ENCODE results near the gene PLA2G12A. TPM values are rescaled to one million over a fixed set of nuclear protein-coding genes. Genes with fewer than 3 reads are reported as not detected.

Gene PLA2G12A
- total RNA-seq, 2 donors from 2014 or later, result 13.8 to 39.4 TPM

GRCh38 chr4:109718759-109719158 lies 11.1 kb downstream of the PLA2G12A start:
- ATAC-seq (no peak), DNase-seq (no peak)
- H3K9me3 ChIP-seq (ENCODE audit: control insufficient read depth, low read length, poor library complexity, severe bottlenecking), result no peaks in the 10 kb centered on the region
- peaks cover 3% of the 10 kb centered on the region for H3K36me3 Mint-ChIP-seq (ENCODE audit: low read depth)
- H3K27me3 Mint-ChIP-seq, result no peaks in the 10 kb centered on the region
- no peak overlapping the region for H3K4me3 Mint-ChIP-seq
- peaks cover 6% of the 10 kb centered on the region for H3K4me1 Mint-ChIP-seq
- H3K27ac Mint-ChIP-seq, result no peak overlapping the region

DNA sequence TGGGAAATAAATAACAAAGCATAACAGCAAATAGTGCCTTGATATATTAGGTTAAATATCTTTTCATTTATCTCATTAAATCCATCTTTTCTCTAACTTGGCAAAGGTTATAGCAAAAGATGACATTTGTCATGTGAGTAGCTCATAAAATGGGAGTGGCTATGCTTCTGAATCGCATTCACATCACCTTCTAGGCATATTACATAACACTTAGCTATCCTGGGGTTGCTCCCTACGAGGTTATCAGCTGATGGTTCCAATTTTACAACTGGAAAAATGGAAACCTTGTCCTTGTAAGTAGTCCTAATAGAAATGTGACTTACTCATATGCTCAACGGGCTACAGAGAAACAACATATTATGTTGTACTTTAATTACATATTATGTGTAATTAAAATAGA lies 16.4 kb downstream of the PLA2G12A start:
- Mint-ChIP-seq H3K27ac (no peak overlapping the region), H3K36me3 (ENCODE audit: low read depth) (peaks cover 3% of the 10 kb centered on the region)

DNA sequence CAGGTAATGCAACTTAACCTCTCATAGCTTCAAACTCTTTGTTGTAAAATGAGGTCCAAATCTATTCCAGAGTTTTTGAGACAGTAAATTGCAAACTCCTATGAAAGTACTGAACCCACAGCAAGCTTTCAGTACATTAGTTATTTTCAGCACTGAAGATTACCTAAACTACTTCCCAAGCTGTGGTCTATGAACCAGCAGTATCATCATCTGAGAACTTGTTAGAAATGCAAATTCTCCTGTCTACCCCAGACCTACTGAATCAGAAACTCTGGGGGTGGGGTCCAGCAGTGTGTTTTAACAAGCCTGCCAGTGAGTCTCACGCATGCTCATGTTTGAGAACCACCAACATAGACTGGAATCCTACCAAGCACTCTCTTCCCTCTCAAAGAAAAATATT lies 20.9 kb downstream of the PLA2G12A start:
- Mint-ChIP-seq H3K36me3 (ENCODE audit: low read depth) (peaks cover 2% of the 10 kb centered on the region), H3K27me3 (no peaks in the 10 kb centered on the region), H3K4me1 (peaks cover 4% of the 10 kb centered on the region), H3K4me3 (no peak overlapping the region), H3K27ac (peak overlapping the region; percentile 9)
- ATAC-seq, result no peak
- no peaks in the 10 kb centered on the region for H3K9me3 ChIP-seq (ENCODE audit: control insufficient read depth, low read length, poor library complexity, severe bottlenecking)
- DNase-seq, result no peak

More for the DNA sequence above, 16.4 kb downstream of the PLA2G12A start:
- no peak overlapping the region for H3K4me3 Mint-ChIP-seq
- H3K9me3 ChIP-seq (ENCODE audit: control insufficient read depth, low read length, poor library complexity, severe bottlenecking), result no peaks in the 10 kb centered on the region
- H3K4me1 Mint-ChIP-seq, result no peaks in the 10 kb centered on the region
- DNase-seq (no peak), ATAC-seq (no peak)
- H3K27me3 Mint-ChIP-seq, result no peaks in the 10 kb centered on the region

- peaks cover 7% of the 10 kb centered on the region for H3K4me1 Mint-ChIP-seq
- H3K4me3 Mint-ChIP-seq, result no peak overlapping the region
- no peak for ATAC-seq
- DNase-seq, result no peak
- no peaks in the 10 kb centered on the region for H3K27me3 Mint-ChIP-seq
- H3K36me3 Mint-ChIP-seq (ENCODE audit: low read depth), result peaks cover 2% of the 10 kb centered on the region
- peak overlapping the region; percentile 9 for H3K27ac Mint-ChIP-seq
- H3K9me3 ChIP-seq (ENCODE audit: control insufficient read depth, low read length, poor library complexity, severe bottlenecking), result no peaks in the 10 kb centered on the region
Measured at GRCh38 chr4:109708435-109708834, 21.4 kb downstream of the PLA2G12A start.

- peak overlapping the region; percentile 96 for H3K27ac Mint-ChIP-seq
- H3K27me3 Mint-ChIP-seq, result no peaks in the 10 kb centered on the region
- peak overlapping the region; percentile 96 for H3K4me3 Mint-ChIP-seq
- no peaks in the 10 kb centered on the region for H3K9me3 ChIP-seq (ENCODE audit: control insufficient read depth, low read length, poor library complexity, severe bottlenecking)
- no peak for ATAC-seq
- H3K4me1 Mint-ChIP-seq, result peaks cover 34% of the 10 kb centered on the region
- no peak for DNase-seq
- H3K36me3 Mint-ChIP-seq (ENCODE audit: low read depth), result peaks cover 2% of the 10 kb centered on the region
Measured at GRCh38 chr4:109703664-109704361, 26.1 kb downstream of the PLA2G12A start.

DNA sequence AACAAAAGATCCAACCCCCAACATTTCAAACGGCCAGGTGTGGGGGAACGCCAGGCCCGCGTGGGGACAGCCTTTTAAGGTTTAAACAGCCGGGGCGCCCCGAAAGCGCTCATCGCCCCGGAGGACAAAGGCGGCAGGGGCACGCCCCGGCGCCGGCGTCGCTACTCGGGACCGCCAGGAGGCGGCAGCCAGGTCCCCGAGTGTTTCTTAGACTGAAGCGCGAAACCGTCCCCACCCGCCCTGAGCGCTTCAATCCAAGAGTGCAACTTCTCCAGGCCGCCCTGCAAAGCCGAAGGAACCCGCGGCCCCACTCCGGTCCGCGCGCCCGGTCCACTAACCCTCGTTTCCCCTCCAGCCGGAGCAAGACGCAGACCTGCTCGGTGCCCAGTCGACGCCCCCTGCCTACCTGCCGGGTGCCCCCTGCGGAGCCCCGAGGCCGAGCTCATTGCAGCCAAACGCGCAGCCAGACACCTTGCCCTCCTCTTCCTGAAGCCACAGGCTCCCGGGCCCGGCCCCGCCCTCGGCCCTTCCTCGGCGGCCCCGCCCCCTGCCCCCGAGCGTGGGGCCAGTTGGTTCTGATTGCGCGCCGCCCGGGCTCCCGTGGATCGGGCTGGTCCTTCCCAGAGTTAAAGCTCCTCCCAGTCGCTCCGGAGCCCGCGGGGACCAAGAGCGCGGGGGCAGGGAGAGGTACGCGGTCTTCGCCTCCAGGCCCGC lies 26.8 kb downstream of the PLA2G12A start, which contains the start of gene CASP6:
TSS of gene CASP6 (minus strand) at position 496 of the 714 bp plus-strand sequence. CDS start at position 446, 50 bp downstream.
- Mint-ChIP-seq H3K27ac (peak within 1 kb of the TSS; percentile 96), H3K36me3 (ENCODE audit: low read depth) (peaks cover 2% of the 10 kb centered on the region), H3K4me3 (peak within 1 kb of the TSS; percentile 96), H3K27me3 (no peaks in the 10 kb centered on the region), H3K4me1 (peaks cover 40% of the 10 kb centered on the region)
- ATAC-seq, result peak; percentile 93
- no peaks in the 10 kb centered on the region for H3K9me3 ChIP-seq (ENCODE audit: control insufficient read depth, low read length, poor library complexity, severe bottlenecking)
- DNase-seq, result peak; percentile 70 to 73 (median 71)

GRCh38 chr4:109701566-109702410 lies 28.1 kb downstream of the PLA2G12A start:
- H3K27me3 Mint-ChIP-seq, result no peaks in the 10 kb centered on the region
- ATAC-seq, result no peak
- H3K4me1 Mint-ChIP-seq, result peaks cover 46% of the 10 kb centered on the region
- H3K27ac Mint-ChIP-seq, result peak overlapping the region; percentile 96
- no peak for DNase-seq
- H3K36me3 Mint-ChIP-seq (ENCODE audit: low read depth), result peaks cover 8% of the 10 kb centered on the region
- no peaks in the 10 kb centered on the region for H3K9me3 ChIP-seq (ENCODE audit: control insufficient read depth, low read length, poor library complexity, severe bottlenecking)
- H3K4me3 Mint-ChIP-seq, result peak overlapping the region; percentile 96

DNA sequence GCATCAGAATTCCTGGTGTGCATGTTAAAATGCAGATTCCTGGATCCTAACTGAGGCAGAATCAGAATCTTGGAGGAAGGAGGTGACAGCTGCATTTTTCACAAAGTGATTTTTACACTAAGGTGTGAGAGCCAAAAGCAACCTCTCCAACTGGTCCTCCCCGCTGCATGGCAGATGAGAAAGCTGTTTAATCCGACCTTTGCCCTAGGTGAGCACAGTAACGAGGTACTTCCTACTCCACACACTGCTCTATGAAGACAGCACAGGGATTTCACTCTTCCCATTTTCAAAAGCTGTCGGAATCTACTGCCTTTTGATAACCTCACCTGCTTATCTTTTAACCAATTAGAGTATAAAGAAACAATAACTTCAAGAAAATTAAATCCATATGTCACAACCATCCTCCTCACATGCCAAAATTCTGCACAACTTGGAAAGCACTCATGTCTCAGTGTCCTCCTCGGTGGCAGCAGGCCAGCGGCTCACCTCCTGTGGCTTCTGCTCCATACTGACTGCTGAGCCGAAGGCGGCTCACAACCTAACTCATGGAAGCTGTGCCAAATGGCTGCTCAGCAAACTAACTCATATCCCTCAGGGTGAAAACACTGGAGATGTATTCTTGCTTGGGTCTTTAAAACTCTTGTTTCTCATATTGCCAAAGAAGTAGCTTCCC lies 30.2 kb downstream of the PLA2G12A start:
- Mint-ChIP-seq H3K4me1 (peaks cover 45% of the 10 kb centered on the region), H3K36me3 (ENCODE audit: low read depth) (peaks cover 6% of the 10 kb centered on the region), H3K27me3 (no peaks in the 10 kb centered on the region), H3K27ac (peak overlapping the region; percentile 79), H3K4me3 (no peak overlapping the region)
- no peaks in the 10 kb centered on the region for H3K9me3 ChIP-seq (ENCODE audit: control insufficient read depth, low read length, poor library complexity, severe bottlenecking)
- DNase-seq (no peak), ATAC-seq (no peak)

DNA sequence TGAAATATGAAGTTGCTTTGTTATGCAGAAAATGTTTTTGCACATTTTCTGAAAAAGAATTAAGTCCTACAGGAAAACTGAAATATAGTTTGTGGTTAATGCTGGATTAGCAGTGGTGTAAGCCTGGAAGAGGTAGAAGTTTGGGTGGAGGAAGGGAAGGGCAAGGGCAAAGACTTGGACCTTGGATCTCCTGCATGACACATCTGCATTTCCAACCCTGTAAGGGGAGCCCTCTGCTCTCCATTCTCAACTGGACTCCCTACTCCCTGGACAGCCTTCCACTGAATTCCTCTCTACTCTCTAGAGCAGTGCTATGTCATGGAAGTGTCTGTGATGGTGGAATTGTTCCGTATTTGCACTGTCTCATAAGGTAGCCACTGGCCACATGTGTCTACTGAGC lies 31.2 kb downstream of the PLA2G12A start:
- H3K27ac Mint-ChIP-seq, result peak overlapping the region; percentile 79
- H3K27me3 Mint-ChIP-seq, result no peaks in the 10 kb centered on the region
- no peaks in the 10 kb centered on the region for H3K9me3 ChIP-seq (ENCODE audit: control insufficient read depth, low read length, poor library complexity, severe bottlenecking)
- peaks cover 6% of the 10 kb centered on the region for H3K36me3 Mint-ChIP-seq (ENCODE audit: low read depth)
- ATAC-seq (no peak), DNase-seq (no peak)
- H3K4me1 Mint-ChIP-seq, result peaks cover 45% of the 10 kb centered on the region
- H3K4me3 Mint-ChIP-seq, result no peak overlapping the region

GRCh38 chr4:109691411-109691920 lies 38.4 kb downstream of the PLA2G12A start:
- peak overlapping the region; percentile 74 for H3K4me3 Mint-ChIP-seq
- DNase-seq (no peak), ATAC-seq (no peak)
- H3K36me3 Mint-ChIP-seq (ENCODE audit: low read depth), result peaks cover 9% of the 10 kb centered on the region
- H3K27ac Mint-ChIP-seq, result peak overlapping the region; percentile 82
- no peaks in the 10 kb centered on the region for H3K27me3 Mint-ChIP-seq
- H3K4me1 Mint-ChIP-seq, result peaks cover 29% of the 10 kb centered on the region
- H3K9me3 ChIP-seq (ENCODE audit: control insufficient read depth, low read length, poor library complexity, severe bottlenecking), result no peaks in the 10 kb centered on the region

- Mint-ChIP-seq H3K27me3 (no peaks in the 10 kb centered on the region), H3K27ac (peak overlapping the region; percentile 82), H3K4me3 (peak overlapping the region; percentile 74), H3K36me3 (ENCODE audit: low read depth) (peaks cover 9% of the 10 kb centered on the region), H3K4me1 (peaks cover 29% of the 10 kb centered on the region)
- no peak for DNase-seq
- ATAC-seq, result peak; percentile 90
- no peaks in the 10 kb centered on the region for H3K9me3 ChIP-seq (ENCODE audit: control insufficient read depth, low read length, poor library complexity, severe bottlenecking)
Measured at GRCh38 chr4:109690690-109691410, 39.0 kb downstream of the PLA2G12A start.

- DNase-seq, result no peak
Measured at GRCh38 chr4:109684727-109685126, 45.1 kb downstream of the PLA2G12A start.

More at GRCh38 chr4:109684727-109685126, 45.1 kb downstream of the PLA2G12A start:
- Mint-ChIP-seq H3K27me3 (no peaks in the 10 kb centered on the region), H3K4me3 (no peak overlapping the region), H3K27ac (peak overlapping the region; percentile 57), H3K36me3 (ENCODE audit: low read depth) (peaks cover 7% of the 10 kb centered on the region), H3K4me1 (peaks cover 21% of the 10 kb centered on the region)
- no peaks in the 10 kb centered on the region for H3K9me3 ChIP-seq (ENCODE audit: control insufficient read depth, low read length, poor library complexity, severe bottlenecking)
- no peak for ATAC-seq
